ENCODE results near the gene FBXO21. TPM values are rescaled to one million over a fixed set of nuclear protein-coding genes. Genes with fewer than 3 reads are reported as not detected.

The FBXO21 gene, protein sequence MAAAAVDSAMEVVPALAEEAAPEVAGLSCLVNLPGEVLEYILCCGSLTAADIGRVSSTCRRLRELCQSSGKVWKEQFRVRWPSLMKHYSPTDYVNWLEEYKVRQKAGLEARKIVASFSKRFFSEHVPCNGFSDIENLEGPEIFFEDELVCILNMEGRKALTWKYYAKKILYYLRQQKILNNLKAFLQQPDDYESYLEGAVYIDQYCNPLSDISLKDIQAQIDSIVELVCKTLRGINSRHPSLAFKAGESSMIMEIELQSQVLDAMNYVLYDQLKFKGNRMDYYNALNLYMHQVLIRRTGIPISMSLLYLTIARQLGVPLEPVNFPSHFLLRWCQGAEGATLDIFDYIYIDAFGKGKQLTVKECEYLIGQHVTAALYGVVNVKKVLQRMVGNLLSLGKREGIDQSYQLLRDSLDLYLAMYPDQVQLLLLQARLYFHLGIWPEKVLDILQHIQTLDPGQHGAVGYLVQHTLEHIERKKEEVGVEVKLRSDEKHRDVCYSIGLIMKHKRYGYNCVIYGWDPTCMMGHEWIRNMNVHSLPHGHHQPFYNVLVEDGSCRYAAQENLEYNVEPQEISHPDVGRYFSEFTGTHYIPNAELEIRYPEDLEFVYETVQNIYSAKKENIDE
- total RNA-seq = 48.7 and 54.0 TPM in 2 replicates

DNA sequence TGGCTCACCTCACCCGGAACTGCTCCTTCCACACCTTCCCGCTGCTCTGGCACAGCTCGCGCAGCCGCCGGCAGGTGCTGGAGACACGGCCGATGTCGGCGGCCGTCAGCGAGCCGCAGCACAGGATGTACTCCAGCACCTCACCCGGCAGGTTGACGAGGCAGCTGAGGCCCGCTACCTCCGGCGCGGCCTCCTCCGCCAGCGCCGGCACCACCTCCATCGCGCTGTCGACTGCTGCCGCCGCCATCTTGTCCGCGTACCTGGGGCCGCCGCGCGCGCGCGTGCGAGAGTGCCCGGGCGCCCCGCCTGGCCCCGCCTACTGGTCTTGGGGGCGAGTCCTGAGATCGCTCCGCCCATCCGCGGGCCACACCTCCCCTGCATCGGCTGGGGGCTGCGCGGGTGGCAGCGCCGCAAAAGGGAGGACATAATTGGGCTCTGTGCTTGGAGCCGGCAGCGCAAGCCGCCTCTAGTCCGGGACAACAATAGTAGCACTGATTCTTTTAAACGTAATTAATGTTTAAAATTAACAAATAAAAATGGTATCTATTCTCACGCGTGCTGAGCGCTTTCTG is at the start of gene FBXO21:
Gene FBXO21, minus strand, starts transcription at position 261 of the 572 bp plus-strand sequence. Its CDS starts 14 bp downstream, at position 247.

Other genes starting within 250 kb of the FBXO21 start
- not detected in 2 replicates for gene TESC, start 91.1 kb downstream of the FBXO21 start, total RNA-seq
- 1.1 and 6.1 TPM in 2 replicates for gene NOS1, start 171.2 kb upstream of the FBXO21 start, total RNA-seq

Data from hair follicular keratinocyte (primary cell).